GM18870 (cell line): ENCODE measurements around the gene UMAD1.
"Not testable (repeated sequence)": the region's sequence is repeated elsewhere in the genome, so short reads cannot be mapped to it uniquely, and the experiment has no call there.

Experiments used
- ATAC-seq: cut with Tn5 transposase; IDR thresholded peaks from one replicate; pipeline ENCODE4 v1.9.1; 2021; ENCODE audit warnings: moderate library complexity; ENCODE audit not compliant: unreplicated experiment

The UMAD1 gene

DNA sequence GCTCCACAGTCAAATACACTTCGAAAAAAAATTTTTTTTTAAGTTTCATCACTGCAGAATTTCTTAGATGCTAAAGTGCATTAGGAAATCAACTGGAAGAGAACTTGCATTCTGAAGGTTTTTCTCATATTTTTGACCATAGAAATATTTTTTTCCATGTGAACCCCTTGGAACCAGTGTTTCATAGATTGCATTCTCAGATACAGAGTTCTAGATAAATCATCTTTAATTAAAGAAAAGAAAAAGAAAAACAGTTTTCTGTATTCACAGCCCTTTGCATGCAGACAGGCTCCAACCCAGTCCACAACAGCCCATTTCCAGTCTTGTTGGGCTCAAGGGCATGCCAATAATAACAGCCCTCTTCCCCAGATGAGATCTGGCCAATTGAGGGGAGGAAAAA, 153.4 kb downstream of the UMAD1 start:
- no peak for ATAC-seq

- no peak for ATAC-seq
Observed at GRCh38 chr7:7795203-7795602, 154.7 kb downstream of the UMAD1 start.

DNA sequence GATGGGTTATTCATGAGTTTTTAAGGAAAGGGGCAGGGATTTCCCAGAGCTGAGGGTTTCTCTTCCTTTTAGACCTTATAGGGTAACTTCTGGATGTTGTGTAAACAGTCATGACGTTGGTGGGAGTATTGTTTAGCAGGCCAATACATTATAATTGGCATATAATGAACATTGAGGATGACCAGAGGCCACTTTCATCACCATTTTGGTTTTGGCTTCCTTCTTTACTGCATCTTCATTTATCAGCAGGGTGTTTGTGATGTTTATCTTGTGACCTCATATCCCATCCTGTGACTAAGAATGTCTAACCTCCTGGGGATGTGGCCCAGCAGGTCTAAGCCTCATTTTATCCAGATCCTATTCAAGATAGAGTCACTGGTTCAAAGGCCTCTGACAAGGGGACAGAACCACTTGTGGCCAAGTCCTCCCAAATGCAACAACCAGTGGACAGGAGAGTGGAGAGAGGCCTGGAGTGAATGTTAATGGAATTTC, 155.1 kb downstream of the UMAD1 start:
- no peak for ATAC-seq

DNA sequence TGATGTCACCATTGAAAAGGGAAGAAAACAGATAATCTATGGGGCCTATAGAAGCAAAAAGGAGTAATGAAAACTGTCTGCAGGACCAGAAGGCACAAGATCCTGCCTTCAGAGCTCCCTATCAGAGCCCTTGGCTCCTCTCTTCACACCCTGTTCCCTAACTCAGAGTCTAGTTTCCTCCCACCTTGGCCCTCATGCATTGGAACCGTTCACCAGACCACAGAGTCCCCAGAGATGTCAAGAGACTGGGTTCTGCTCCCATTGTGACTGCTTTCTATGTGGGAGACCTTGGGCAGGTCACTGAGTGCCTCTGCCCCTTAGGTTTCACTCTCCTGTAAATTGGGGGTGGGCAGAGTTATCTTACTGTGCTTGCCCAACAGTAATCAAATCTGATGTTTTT, 158.0 kb downstream of the UMAD1 start:
- no peak for ATAC-seq

- no peak for ATAC-seq
Observed at GRCh38 chr7:7799138-7799537, 158.6 kb downstream of the UMAD1 start.

GRCh38 chr7:7802531-7802930, 162.0 kb downstream of the UMAD1 start:
- ATAC-seq = no peak

DNA sequence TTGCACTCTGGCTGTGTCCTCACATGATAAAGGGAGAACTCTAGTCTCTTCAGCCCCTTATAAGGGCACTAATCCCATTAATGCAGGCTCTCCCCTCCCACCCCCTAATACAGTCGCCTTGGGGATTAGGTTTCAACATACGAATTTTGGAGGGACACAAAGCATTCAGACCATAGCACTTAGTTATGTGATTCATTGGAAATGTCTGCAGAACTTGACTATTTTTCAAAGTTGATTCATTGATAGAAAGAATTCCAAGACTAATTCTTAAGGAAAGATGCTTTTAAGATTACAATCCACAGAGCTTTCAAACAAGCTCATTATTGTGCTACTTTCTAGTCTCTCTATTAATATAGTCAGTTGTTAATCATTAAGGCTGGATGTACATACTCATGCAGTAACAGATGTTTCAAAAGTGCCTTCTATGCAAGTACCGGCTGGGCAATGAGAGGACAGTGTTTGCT, 163.2 kb downstream of the UMAD1 start:
- peak; percentile 55 for ATAC-seq

DNA sequence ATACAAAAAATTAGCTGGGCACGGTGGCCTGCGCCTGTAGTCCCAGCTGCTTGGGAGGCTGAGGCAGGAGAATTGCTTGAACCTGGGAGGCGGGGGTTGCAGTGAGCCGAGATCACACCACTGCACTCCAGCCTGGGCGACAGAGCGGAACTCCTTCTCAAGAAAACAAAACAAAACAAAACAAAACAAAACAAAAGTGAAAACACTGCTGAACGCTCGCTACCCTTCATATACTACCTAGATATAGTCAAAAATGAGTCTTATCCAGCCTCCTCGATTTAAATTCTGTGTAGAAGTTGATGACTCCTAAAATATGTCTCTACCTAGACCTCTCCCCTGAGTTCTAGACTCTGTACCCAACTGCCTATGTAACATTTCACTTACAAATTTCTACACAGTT, 164.3 kb downstream of the UMAD1 start:
- peak; percentile 38 for ATAC-seq

DNA sequence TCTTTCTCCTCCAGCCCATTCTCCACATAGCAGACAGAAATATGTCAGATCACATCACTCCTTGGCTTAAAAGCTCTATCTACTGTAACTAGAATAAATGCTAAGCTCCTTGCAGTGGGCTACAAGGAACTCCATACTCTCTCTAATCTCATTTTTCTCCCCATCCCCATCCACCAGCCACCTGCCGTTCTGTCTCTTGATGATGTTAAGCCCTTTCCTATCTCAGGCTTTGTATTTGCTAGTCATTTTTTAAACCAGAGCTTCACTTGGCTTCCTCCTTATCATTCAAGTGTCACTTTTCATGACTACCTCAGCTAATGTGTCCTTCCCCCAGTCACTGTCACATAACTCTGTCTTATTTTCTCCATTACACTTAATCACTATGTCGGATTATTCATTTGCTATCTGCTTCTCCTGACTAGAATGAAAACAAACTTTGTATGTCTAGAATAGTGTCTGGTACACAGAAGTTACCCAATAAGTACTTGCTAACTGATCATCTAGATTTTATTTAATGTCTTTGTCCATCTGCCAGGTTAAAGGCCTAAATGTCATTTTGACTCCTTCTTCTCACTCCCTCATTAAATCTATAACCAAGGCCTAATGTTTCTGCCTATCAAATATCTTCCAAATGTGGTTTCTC, 165.1 kb downstream of the UMAD1 start:
- ATAC-seq = no peak

- ATAC-seq = no peak
Observed at GRCh38 chr7:7808156-7808555, 167.6 kb downstream of the UMAD1 start.

- no peak for ATAC-seq
Observed at GRCh38 chr7:7808626-7809025, 168.1 kb downstream of the UMAD1 start.

GRCh38 chr7:7810380-7810779, 169.8 kb downstream of the UMAD1 start:
- no peak for ATAC-seq

GRCh38 chr7:7810826-7811225, 170.3 kb downstream of the UMAD1 start:
- ATAC-seq = no peak

- no peak for ATAC-seq
Observed at GRCh38 chr7:7812112-7812511, 171.6 kb downstream of the UMAD1 start.

- ATAC-seq = no peak
Observed at GRCh38 chr7:7815395-7815794, 174.8 kb downstream of the UMAD1 start.

GRCh38 chr7:7816084-7816483, 175.5 kb downstream of the UMAD1 start:
- ATAC-seq = peak; percentile 42

DNA sequence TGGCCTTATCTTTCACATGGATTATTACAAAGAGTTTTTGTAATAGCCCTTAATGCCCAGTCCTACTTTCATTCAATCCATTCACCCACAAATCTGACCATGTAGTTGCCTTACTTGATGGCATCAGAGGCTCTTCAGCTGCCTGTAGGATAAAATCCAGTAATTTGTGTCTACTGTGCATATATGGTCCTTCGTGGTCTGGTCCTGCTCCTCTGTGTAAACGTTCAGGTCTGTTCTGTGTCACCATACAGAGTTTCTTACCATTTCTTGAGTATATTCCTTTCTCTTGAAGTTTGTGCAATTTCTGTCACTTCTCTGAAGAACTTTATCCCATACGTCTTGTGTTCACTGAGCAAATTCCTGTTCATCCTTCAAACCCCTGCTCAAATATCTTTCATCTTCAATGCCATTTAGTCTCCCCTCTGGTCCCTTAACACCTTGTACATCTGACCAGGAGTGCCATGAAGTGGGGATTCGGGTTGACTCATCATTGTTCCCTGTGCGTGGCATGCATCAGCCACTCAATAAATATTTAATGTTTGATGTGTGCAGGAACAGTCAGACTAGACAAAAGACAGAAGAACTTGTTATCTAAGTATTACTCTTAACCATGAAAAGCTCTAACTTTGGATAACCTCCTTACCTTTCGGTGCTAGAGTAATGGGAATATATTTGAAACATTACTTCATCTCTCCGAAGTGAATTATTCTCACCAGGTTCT, 176.4 kb downstream of the UMAD1 start:
- no peak for ATAC-seq

DNA sequence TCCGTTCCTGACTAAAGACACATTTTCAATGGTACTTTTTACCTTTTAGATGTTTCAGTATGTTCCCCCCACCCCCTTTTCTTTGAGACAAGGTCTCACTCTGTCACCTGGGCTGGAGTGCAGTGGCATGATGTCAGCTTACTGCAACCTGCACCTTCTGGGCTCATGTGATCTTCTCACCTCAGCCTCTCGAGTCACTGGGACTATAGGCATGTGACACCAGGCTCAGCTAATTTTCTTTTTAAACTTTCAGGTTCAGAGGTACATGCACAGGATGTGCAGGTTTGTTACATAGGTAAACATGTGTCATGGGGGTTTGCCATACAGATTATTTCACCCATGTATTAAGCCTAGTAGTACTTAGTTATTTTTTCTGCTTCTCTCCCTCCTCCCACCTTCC, 177.2 kb downstream of the UMAD1 start:
- ATAC-seq = no peak

- not testable (repeated sequence) for ATAC-seq
Observed at GRCh38 chr7:7818179-7818578, 177.6 kb downstream of the UMAD1 start.

GRCh38 chr7:7819442-7820247, 179.1 kb downstream of the UMAD1 start:
- peak; percentile 65 for ATAC-seq

DNA sequence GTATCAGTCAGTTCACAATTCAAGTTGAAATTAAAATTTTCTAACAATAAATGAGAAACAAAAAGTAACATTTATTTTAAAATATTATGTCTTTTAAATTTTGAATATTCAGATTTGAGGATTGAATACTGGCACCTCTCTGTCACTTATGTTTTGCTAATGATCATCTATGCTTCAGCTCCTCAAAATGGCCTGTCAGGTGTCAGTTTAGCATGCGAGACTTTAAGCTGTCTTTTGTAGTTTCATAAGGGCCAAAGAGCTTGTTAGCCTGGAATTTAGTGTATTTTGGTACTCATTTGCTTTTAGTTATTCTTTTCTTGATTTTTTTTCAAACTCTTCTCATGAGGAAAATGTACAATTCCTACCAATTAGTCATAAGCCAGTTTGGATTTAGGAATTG, 179.9 kb downstream of the UMAD1 start:
- no peak for ATAC-seq

DNA sequence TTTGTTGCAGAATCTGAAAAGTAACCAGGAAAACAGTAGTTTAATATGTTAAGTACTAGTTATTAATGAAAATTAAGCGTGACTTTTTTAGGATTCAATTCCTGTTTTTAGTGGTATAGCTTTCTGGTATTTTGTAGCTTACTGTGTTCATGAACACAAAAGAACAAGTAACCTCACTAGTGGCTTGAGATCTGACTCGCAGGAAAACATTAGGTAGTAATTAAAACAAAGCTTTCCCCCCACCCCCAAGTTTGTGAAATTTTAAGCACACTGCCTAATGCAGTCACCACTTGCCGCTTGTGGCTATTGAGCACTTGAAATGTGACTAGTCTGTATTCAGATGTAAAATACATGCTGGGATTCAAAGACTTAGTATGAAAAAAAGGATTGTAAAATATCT, 180.4 kb downstream of the UMAD1 start:
- no peak for ATAC-seq
